A673 (cell line): ENCODE measurements around the gene SYNJ2.

ENCODE experiments used
- EZH2 ChIP-seq: fragments of 200-600 bp; sonication (generic); IDR thresholded peaks from 2 replicates; pipeline ENCODE4 v1.6.1; 2017; ENCODE audit warnings: borderline replicate concordance, low read depth, mild to moderate bottlenecking, mixed read lengths, antibody characterized with exemption, low read length; ENCODE audit not compliant: poor library complexity, severe bottlenecking
- TF ChIP-seq, protein P1 (sequence below): fragments of 300-800, 200-600 bp; sonication (generic); conservative IDR thresholded peaks from 2 replicates; pipeline ENCODE4 v1.5.1; 2017; ENCODE audit warnings: low read depth, mild to moderate bottlenecking, antibody characterized with exemption, low read length, moderate library complexity, mixed read lengths

DNA sequence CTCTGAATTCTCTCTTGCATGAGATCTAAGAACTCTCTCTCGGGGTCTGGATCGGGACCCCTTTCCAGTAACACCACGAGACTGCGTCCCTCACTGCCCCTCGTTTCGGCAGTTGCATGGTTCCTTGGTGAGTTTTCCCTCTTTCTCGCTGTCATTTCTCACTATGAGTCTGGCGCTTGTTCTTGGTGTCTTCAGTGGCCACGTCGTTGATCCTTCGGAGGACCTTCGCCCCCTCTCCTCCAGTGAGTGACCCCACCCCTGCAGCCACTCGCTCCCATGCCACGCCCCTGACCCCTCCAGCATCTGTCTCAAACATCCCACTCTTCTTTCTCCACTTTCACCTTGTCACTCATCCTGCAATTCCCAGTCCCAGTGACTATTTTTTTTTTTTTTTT lies 23.0 kb downstream of the SYNJ2 start:
- TF ChIP-seq, protein P1, sequence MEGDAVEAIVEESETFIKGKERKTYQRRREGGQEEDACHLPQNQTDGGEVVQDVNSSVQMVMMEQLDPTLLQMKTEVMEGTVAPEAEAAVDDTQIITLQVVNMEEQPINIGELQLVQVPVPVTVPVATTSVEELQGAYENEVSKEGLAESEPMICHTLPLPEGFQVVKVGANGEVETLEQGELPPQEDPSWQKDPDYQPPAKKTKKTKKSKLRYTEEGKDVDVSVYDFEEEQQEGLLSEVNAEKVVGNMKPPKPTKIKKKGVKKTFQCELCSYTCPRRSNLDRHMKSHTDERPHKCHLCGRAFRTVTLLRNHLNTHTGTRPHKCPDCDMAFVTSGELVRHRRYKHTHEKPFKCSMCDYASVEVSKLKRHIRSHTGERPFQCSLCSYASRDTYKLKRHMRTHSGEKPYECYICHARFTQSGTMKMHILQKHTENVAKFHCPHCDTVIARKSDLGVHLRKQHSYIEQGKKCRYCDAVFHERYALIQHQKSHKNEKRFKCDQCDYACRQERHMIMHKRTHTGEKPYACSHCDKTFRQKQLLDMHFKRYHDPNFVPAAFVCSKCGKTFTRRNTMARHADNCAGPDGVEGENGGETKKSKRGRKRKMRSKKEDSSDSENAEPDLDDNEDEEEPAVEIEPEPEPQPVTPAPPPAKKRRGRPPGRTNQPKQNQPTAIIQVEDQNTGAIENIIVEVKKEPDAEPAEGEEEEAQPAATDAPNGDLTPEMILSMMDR = no peak
- TF ChIP-seq EZH2 = no peak
